ENCODE data around the gene GLIPR1L2. TPM values are rescaled to one million over a fixed set of nuclear protein-coding genes. Genes with fewer than 3 reads are reported as not detected.

GLIPR1L2 gene
- total and polyA plus RNA-seq, 2 experiments from 2014 or later: 0.08 TPM; not detected in 1

DNA sequence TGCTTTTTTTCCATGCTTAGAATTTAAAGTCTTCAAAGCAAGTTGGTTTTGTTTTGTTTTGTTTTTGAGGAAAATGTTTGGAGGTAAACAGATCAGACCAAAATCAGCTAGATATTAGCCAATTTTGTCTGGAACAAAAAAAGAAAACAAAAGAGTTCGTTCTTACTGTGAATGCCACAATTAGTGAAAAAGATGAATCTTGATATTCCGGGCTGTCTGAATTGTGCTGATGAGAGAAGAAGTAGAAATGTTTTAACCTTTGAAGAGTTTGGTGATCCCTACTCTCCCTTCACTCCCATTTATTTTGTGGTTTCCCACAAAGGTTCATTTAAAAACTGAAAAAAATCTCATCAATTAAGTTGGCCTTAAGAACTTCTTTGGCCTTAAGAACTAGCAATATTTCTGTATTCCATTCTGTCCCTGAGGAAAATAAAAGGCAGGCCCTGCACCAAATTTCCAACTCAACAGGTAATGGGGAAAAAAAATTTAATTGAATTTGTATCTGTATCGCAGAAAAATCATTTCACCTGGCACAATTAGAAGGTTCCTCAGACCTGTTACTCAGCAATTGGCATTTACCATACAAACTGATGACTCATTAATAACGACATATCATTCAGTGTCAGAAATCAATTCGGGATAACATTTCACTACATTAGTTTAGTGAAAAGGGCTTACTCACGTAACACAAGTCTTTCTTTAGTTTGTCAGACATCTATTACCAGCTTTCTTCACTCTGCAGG, 562 bp upstream of the GLIPR1L2 start:
- TF ChIP-seq, protein P1, sequence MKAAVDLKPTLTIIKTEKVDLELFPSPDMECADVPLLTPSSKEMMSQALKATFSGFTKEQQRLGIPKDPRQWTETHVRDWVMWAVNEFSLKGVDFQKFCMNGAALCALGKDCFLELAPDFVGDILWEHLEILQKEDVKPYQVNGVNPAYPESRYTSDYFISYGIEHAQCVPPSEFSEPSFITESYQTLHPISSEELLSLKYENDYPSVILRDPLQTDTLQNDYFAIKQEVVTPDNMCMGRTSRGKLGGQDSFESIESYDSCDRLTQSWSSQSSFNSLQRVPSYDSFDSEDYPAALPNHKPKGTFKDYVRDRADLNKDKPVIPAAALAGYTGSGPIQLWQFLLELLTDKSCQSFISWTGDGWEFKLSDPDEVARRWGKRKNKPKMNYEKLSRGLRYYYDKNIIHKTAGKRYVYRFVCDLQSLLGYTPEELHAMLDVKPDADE (IDR thresholded peaks at IDR 0.05): no peak
- no peak for TF ChIP-seq EZH2phosphoT487 (IDR thresholded peaks at IDR 0.05; ENCODE audit: unreplicated experiment)
- TF ChIP-seq, protein P2, sequence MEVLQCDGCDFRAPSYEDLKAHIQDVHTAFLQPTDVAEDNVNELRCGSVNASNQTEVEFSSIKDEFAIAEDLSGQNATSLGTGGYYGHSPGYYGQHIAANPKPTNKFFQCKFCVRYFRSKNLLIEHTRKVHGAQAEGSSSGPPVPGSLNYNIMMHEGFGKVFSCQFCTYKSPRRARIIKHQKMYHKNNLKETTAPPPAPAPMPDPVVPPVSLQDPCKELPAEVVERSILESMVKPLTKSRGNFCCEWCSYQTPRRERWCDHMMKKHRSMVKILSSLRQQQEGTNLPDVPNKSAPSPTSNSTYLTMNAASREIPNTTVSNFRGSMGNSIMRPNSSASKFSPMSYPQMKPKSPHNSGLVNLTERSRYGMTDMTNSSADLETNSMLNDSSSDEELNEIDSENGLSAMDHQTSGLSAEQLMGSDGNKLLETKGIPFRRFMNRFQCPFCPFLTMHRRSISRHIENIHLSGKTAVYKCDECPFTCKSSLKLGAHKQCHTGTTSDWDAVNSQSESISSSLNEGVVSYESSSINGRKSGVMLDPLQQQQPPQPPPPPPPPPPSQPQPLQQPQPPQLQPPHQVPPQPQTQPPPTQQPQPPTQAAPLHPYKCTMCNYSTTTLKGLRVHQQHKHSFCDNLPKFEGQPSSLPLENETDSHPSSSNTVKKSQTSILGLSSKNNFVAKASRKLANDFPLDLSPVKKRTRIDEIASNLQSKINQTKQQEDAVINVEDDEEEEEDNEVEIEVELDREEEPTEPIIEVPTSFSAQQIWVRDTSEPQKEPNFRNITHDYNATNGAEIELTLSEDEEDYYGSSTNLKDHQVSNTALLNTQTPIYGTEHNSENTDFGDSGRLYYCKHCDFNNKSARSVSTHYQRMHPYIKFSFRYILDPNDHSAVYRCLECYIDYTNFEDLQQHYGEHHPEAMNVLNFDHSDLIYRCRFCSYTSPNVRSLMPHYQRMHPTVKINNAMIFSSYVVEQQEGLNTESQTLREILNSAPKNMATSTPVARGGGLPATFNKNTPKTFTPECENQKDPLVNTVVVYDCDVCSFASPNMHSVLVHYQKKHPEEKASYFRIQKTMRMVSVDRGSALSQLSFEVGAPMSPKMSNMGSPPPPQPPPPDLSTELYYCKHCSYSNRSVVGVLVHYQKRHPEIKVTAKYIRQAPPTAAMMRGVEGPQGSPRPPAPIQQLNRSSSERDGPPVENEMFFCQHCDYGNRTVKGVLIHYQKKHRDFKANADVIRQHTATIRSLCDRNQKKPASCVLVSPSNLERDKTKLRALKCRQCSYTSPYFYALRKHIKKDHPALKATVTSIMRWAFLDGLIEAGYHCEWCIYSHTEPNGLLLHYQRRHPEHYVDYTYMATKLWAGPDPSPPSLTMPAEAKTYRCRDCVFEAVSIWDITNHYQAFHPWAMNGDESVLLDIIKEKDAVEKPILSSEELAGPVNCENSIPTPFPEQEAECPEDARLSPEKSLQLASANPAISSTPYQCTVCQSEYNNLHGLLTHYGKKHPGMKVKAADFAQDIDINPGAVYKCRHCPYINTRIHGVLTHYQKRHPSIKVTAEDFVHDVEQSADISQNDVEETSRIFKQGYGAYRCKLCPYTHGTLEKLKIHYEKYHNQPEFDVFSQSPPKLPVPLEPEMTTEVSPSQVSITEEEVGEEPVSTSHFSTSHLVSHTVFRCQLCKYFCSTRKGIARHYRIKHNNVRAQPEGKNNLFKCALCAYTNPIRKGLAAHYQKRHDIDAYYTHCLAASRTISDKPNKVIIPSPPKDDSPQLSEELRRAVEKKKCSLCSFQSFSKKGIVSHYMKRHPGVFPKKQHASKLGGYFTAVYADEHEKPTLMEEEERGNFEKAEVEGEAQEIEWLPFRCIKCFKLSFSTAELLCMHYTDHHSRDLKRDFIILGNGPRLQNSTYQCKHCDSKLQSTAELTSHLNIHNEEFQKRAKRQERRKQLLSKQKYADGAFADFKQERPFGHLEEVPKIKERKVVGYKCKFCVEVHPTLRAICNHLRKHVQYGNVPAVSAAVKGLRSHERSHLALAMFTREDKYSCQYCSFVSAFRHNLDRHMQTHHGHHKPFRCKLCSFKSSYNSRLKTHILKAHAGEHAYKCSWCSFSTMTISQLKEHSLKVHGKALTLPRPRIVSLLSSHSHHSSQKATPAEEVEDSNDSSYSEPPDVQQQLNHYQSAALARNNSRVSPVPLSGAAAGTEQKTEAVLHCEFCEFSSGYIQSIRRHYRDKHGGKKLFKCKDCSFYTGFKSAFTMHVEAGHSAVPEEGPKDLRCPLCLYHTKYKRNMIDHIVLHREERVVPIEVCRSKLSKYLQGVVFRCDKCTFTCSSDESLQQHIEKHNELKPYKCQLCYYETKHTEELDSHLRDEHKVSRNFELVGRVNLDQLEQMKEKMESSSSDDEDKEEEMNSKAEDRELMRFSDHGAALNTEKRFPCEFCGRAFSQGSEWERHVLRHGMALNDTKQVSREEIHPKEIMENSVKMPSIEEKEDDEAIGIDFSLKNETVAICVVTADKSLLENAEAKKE (CRISPR knock-in tag; IDR thresholded peaks at IDR 0.05): no peak
- Mint-ChIP-seq H3K27me3 (ENCODE audit: insufficient read depth, low read depth, poor library complexity) (peaks cover 4% of the 10 kb centered on the region), H3K9me3 (no peaks in the 10 kb centered on the region), H3K36me3 (ENCODE audit: low read depth) (no peaks in the 10 kb centered on the region), H3K4me1 (peaks cover 20% of the 10 kb centered on the region), H3K4me3 (peak overlapping the region; percentile 68), H3K27ac (peak overlapping the region; percentile 79)
- Histone ChIP-seq H3F3A (replicated peaks; ENCODE audit: low read depth) (no peaks in the 10 kb centered on the region), H3K4me3 (peak overlapping the region; percentile 30), H4K20me1 (replicated peaks; ENCODE audit: insufficient read depth) (no peaks in the 10 kb centered on the region), H3K9me2 (ENCODE audit: insufficient read depth) (no peaks in the 10 kb centered on the region), H3K27ac (ENCODE audit: low read depth) (no peak overlapping the region), H2AFZ (no peak overlapping the region), H3K79me2 (replicated peaks; ENCODE audit: insufficient read depth) (no peaks in the 10 kb centered on the region), H3K4me2 (peak overlapping the region; percentile 37), H3K27me3 (ENCODE audit: insufficient read depth) (no peaks in the 10 kb centered on the region), H3K36me3 (ENCODE audit: insufficient read depth) (no peaks in the 10 kb centered on the region), H3K4me1 (ENCODE audit: insufficient read depth) (peaks cover 11% of the 10 kb centered on the region; the same call in 1 of the 2 replicates)
- ATAC-seq (no peak), DNase-seq (ENCODE audit: low spot score) (no peak)

Measured in GM23338 (cell line).